HepG2 (cell line): ENCODE data around the gene MARCHF2. TPM values are rescaled to one million over a fixed set of nuclear protein-coding genes. Genes with fewer than 3 reads are reported as not detected.

ENCODE experiments used
- ATAC-seq: fragments of 200-7000 bp; cut with Tn5 transposase; 3 replicates; pipeline ENCODE4 v1.9.1; 2020; ENCODE audit warnings: mild to moderate bottlenecking, moderate library complexity
- BruUV-seq: library from RNA; stranded (reverse); fragments of 400-500 nt; replicated peaks from 2 replicates; lab custom pipeline; 2021; lab: Mats Ljungman, UMichigan
- CTCF ChIA-PET: fragments of 300-600 bp; formaldehyde crosslinking; extraction: SDS; loops from one replicate; lab custom pipeline; 2021; ENCODE audit warnings: low total read pairs, inconsistent platforms, low intra/inter-chr PET ratio; lab: Yijun Ruan, JAX
- POLR2A ChIA-PET: fragments of 350-600 bp; sonication (Branson Sonifier 250); formaldehyde crosslinking; loops from one replicate; lab custom pipeline; 2020; ENCODE audit warnings: antibody characterized with exemption, inconsistent platforms; lab: Yijun Ruan, JAX
- DNase-seq: peaks from one replicate; pipeline ENCODE4 v3.0.0-alpha.2; 2015; ENCODE audit warnings: low spot score
- FAIRE-seq: peaks from 3 replicates; lab custom pipeline; 2011; peaks lifted over from hg19 to GRCh38; lab: Jason Lieb, UNC
- H2AFZ ChIP-seq: one replicate; pipeline ENCODE4 v1.6.1; 2011; ENCODE audit warnings: low read length, inconsistent platforms
- H3K27ac ChIP-seq: fragments of 300-600 bp; 3 replicates; pipeline ENCODE4 v1.8.0; 2011; ENCODE audit warnings: mixed run types, mild to moderate bottlenecking, mixed read lengths, low read length, inconsistent platforms; ENCODE audit not compliant: insufficient read depth; ENCODE audit errors: extremely low read length
- H3K27me3 ChIP-seq, 2 experiments: fragments of 200-600 bp in 1 of 2; 2 replicates in 1 of 2; 3 replicates in 1 of 2; pipeline versions ENCODE4 v1.6.0 to v1.8.0; 2011; ENCODE audit warnings: low read length in 2 of 2, mild to moderate bottlenecking in 2 of 2, moderate library complexity in 2 of 2, inconsistent platforms in 1 of 2; ENCODE audit not compliant: insufficient read depth in 2 of 2, control insufficient read depth in 1 of 2
- H3K36me3 ChIP-seq, 2 experiments: fragments of 200-600 bp in 1 of 2; replicated peaks in 1 of 2; 2 replicates in 1 of 2; 3 replicates in 1 of 2; pipeline versions ENCODE4 v1.5.1 to v1.8.0; 2011; ENCODE audit warnings: low read length in 2 of 2, inconsistent platforms in 1 of 2; ENCODE audit not compliant: insufficient read depth in 2 of 2, control insufficient read depth in 1 of 2
- H3K4me1 ChIP-seq: 2 replicates; pipeline ENCODE4 v1.5.1; 2012; ENCODE audit warnings: low read length, inconsistent platforms; ENCODE audit not compliant: insufficient read depth
- H3K4me2 ChIP-seq: 2 replicates; pipeline ENCODE4 v1.6.0; 2011; ENCODE audit warnings: low read depth, low read length, inconsistent platforms
- H3K4me3 ChIP-seq, 3 experiments: fragments of 200-600 bp in 1 of 3; sonication (generic), shearing (Covaris generic) in 1 of 3; replicated peaks in 1 of 3; 2 replicates each; pipeline ENCODE4 v1.5.1; 2011 to 2016; ENCODE audit warnings: low read length in 3 of 3, inconsistent platforms in 2 of 3, low read depth in 2 of 3, mild to moderate bottlenecking in 2 of 3, control low read depth in 1 of 3, mixed read lengths in 1 of 3; ENCODE audit not compliant: insufficient read depth in 1 of 3
- H3K79me2 ChIP-seq: one replicate; pipeline ENCODE4 v1.6.1; 2011; ENCODE audit warnings: low read length, inconsistent platforms; ENCODE audit not compliant: insufficient read depth
- H3K9ac ChIP-seq: 2 replicates; pipeline ENCODE4 v1.6.0; 2011; ENCODE audit warnings: mild to moderate bottlenecking, low read depth, low read length, inconsistent platforms; ENCODE audit not compliant: insufficient read depth
- H3K9me3 ChIP-seq: 2 replicates; pipeline ENCODE4 v1.5.1; 2012; ENCODE audit warnings: mild to moderate bottlenecking, low read length
- H4K20me1 ChIP-seq: 2 replicates; pipeline ENCODE4 v1.6.0; 2011; ENCODE audit warnings: inconsistent platforms, mild to moderate bottlenecking, low read length, moderate library complexity; ENCODE audit not compliant: insufficient read depth
- HMGA1 ChIP-seq: sonication (generic); formaldehyde crosslinking; conservative IDR thresholded peaks from 2 replicates; pipeline ENCODE4 v1.4.0; 2020; ENCODE audit warnings: missing genetic modification reagents
- HOXA9 ChIP-seq: sonication (generic); formaldehyde crosslinking; IDR thresholded peaks from 2 replicates; pipeline ENCODE4 v1.8.1; 2022; ENCODE audit warnings: missing genetic modification reagents, mild to moderate bottlenecking, moderate library complexity, borderline replicate concordance
- MTF2 ChIP-seq: sonication (generic); formaldehyde crosslinking; IDR thresholded peaks from 2 replicates; pipeline ENCODE4 v1.5.0; 2020; ENCODE audit warnings: missing genetic modification reagents, borderline replicate concordance
- MXD4 ChIP-seq: IDR thresholded peaks from 2 replicates; pipeline ENCODE4 v1.6.1; 2016; ENCODE audit warnings: mild to moderate bottlenecking, missing biosample characterization, missing genetic modification reagents
- POLR2G ChIP-seq: fragments of 200-400 bp; formaldehyde crosslinking; IDR thresholded peaks from 2 replicates; pipeline ENCODE4 v1.6.1; 2018; ENCODE audit warnings: mild to moderate bottlenecking, low read depth, low read length, moderate library complexity
- PRMT3 ChIP-seq: sonication (generic); formaldehyde crosslinking; IDR thresholded peaks from 2 replicates; pipeline ENCODE4 v1.8.1; 2022; ENCODE audit warnings: low read depth, mild to moderate bottlenecking, moderate library complexity, missing genetic modification reagents, borderline replicate concordance
- RBM22 ChIP-seq: fragments of 200-400 bp; formaldehyde crosslinking; optimal IDR thresholded peaks from 2 replicates; pipeline ENCODE3; 2017; ENCODE audit warnings: mild to moderate bottlenecking, low read length, moderate library complexity
- SP5 ChIP-seq: IDR thresholded peaks from 2 replicates; pipeline ENCODE4 v1.6.1; 2016; ENCODE audit warnings: low read depth, borderline replicate concordance
- ZNF10 ChIP-seq: sonication (generic); formaldehyde crosslinking; IDR thresholded peaks from 2 replicates; pipeline ENCODE4 v1.4.0; 2020; ENCODE audit warnings: mild to moderate bottlenecking, low read depth, missing genetic modification reagents, borderline replicate concordance
- ZNF407 ChIP-seq: sonication (generic); formaldehyde crosslinking; IDR thresholded peaks from one replicate; pipeline ENCODE4 v1.5.1; 2020; ENCODE audit warnings: mild to moderate bottlenecking, missing genetic modification reagents; ENCODE audit errors: not compliant biosample characterization
- ZNF781 ChIP-seq: sonication (generic); formaldehyde crosslinking; IDR thresholded peaks from 2 replicates; pipeline ENCODE4 v1.5.1; 2020; ENCODE audit warnings: borderline replicate concordance, mild to moderate bottlenecking, missing genetic modification reagents; ENCODE audit errors: not compliant biosample characterization
- WGBS: methylation state at CpG from one replicate; pipeline ENCODE4 v1.1.6; 2017; ENCODE audit warnings: low lambda C conversion rate; 5-methylcytosine and 5-hydroxymethylcytosine counted together
- in situ Hi-C: cut with HindIII; loops from 2 replicates; pipeline ENCODE4 v1.10.0; 2017; ENCODE audit warnings: low pct_unique_long_range_greater_than_20kb; ENCODE audit not compliant: extremely low pct_ligation_motif_present
- intact Hi-C: fragments of 100-400 bp; cut with micrococcal nuclease; formaldehyde crosslinking; loops from one replicate; pipeline ENCODE4 v1.10.0; 2022; ENCODE audit not compliant: unreplicated experiment
- polyA plus RNA-seq, 8 experiments: library from polyadenylated mRNA; depleted of rRNA in 3 of 8; stranded (reverse) in 7 of 8; unstranded in 1 of 8; fragments of >200 nt; fragmentation: Illumina TruSeq in 4 of 8; extraction: Trizol in 4 of 8; gene quantifications; 2 replicates each; pipeline versions ENCODE4 v1.2.1 to v1.2.3, GENCODE V29; 2011 to 2016; ENCODE audit warnings: low read depth in 4 of 8, missing spikeins in 1 of 8, mixed read lengths in 1 of 8; ENCODE audit not compliant: insufficient read depth in 1 of 8
- total RNA-seq, 5 experiments: library from RNA; depleted of rRNA; stranded (reverse); fragments of >200 nt; fragmentation: Illumina TruSeq; extraction: Trizol; gene quantifications; 2 replicates each; pipeline ENCODE4 v1.2.3, GENCODE V29; 2016; ENCODE audit warnings: low read depth in 1 of 5

The MARCHF2 gene
- total and polyA plus RNA-seq, 2 of the 13 experiments (the other 11 are each of a cell fraction or from before 2014, with no cell fraction given): 12.7 to 13.0 TPM

GRCh38 chr19:8462571-8462970, 49.5 kb downstream of the MARCHF2 start (continued):
- TF ChIP-seq ZNF407 (CRISPR knock-in tag) (no peak), HMGA1 (no peak)

GRCh38 chr19:8463365-8463764, 50.3 kb downstream of the MARCHF2 start:
- Histone ChIP-seq H3K79me2 (peaks cover 65% of the 10 kb centered on the region), H4K20me1 (peaks cover 43% of the 10 kb centered on the region), H3K4me2 (no peak overlapping the region), H3K27me3 (no peaks in the 10 kb centered on the region), H3K4me1 (peaks cover 25% of the 10 kb centered on the region), H3K27ac (no peak overlapping the region), H3K9me3 (no peaks in the 10 kb centered on the region), H3K4me3 (no peak overlapping the region), H2AFZ (no peak overlapping the region), H3K36me3 (peaks cover 29 to 73% of the 10 kb centered on the region in 2 experiments), H3K9ac (no peak overlapping the region)
- TF ChIP-seq PRMT3 (CRISPR knock-in tag) (no peak), POLR2G (no peak), ZNF10 (CRISPR knock-in tag) (no peak), HOXA9 (CRISPR knock-in tag) (no peak), MTF2 (no peak), ZNF781 (no peak), SP5 (CRISPR knock-in tag) (no peak), RBM22 (peak; percentile 23), MXD4 (CRISPR knock-in tag) (no peak)
- in situ Hi-C loops: no loop called here
- CTCF ChIA-PET: no interaction called here
- no TSS peak for BruUV-seq
- POLR2A ChIA-PET: no interaction called here
- WGBS: 98% methylated on average over 8 of the region's 8 CpGs
- ATAC-seq (no peak), FAIRE-seq (no peak), DNase-seq (no peak)
- intact Hi-C loops: no loop called here
